ENCODE data around the gene PRDM12.
"Not testable (repeated sequence)": the region's sequence is repeated elsewhere in the genome, so short reads cannot be mapped to it uniquely, and the experiment has no call there.

PRDM12 gene

DNA sequence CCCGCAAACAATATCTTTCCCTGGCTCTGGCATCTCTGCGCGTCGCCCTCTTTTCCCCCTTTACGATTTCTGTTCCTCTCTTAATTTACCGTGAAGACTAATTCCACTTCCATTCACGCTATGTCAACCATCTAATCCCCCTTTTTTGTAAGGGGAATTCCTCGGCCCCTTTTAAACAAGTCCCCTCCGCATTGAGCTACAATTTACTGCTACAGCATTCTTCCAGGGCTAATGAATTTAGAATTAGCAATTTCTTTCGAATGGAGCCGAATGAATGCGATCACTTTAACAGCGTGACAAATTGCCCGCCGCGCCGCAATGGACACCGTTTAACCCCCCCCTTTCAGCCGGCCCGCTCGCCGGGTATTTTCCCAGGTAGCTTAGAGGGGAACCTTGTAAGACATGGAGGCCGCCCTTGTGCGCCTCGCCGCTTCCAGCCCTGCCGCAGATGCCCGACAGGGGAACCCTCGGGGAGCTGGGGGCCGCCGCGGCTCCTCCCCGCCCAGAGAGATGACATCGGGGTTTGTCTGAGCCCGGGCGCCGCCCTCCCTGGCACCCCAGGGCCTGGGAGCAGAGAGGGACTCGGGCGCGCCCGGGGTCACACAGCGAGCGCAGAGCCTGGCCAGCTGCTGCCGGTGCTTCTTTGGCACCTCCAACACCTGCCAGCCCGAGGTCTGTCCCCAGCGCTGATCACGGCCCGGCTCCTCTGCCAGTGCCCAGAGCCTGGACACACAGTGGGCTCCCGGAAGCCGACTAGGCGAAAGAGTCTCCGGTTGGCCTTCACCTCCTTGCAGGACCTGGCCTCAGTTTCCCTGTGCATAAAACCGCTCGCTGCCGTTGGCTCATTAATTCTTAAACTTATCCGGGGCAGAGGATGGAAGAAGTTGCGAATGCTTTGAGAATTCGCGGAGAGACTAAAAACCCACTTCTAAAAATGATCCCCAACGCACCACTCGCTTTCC is 1.3 kb downstream of the PRDM12 start:
- DNase-seq: no peak

GRCh38 chr9:130666393-130667119 is 2.2 kb downstream of the PRDM12 start:
- DNase-seq: no peak

DNA sequence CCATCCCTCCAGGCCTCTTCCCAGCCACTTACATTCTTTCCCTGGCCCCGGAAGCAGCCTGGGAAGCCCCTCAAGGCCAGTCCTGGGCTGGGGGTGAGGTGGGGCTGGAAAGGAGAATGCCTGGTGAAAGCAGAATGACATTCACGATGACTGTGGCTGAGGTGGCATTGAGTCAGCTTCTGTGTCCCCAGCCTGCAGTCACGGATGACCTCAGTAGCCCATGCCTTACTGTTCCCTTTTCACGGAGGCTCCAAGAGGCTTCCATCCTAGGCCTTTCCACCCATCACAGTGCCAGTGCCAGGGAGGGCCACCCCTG is 2.7 kb downstream of the PRDM12 start:
- DNase-seq: peak in 1 of 2 donors; percentile 32

- DNase-seq: no peak
Measured at GRCh38 chr9:130668196-130668595, 3.8 kb downstream of the PRDM12 start.

DNA sequence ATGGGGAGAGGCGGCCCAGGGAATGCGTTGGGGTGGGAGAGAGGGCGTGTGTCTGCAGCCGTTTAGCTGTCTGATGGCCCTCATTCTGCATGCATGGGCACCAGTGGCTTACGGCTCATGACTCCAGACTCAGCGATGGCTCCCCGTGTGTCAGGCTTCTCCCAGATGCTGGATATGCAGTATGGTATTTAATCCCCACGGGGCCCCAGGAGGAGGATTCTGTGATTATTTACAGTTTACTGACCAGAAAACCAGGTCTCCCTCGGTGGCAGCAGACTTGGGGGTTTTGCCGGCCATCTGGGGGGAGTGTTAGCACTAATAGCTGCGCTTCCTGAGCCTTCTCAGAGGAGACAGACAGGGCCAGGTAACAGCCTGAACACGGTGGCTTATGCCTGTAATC is 4.3 kb downstream of the PRDM12 start:
- no peak for DNase-seq

DNA sequence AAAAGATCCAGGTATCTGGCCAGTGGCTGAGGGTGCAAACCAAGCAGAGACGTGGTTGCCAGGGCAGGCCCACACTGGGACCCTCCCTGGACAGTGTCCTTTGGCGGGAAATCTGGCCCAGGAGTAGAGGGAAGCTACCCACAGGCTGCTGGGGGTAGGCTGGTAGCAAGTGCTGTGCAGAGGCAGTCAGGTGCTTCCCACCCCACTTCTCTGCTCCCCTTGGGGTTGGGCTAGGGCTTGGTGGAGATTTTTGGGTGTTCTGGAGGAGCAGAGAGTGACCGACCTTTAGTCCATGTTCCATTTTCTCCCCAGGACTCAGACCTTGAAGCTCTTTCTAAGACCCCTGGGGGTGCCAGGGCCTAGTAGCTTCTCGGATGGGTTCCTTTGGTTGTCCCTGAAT is 5.6 kb downstream of the PRDM12 start:
- DNase-seq: no peak

DNA sequence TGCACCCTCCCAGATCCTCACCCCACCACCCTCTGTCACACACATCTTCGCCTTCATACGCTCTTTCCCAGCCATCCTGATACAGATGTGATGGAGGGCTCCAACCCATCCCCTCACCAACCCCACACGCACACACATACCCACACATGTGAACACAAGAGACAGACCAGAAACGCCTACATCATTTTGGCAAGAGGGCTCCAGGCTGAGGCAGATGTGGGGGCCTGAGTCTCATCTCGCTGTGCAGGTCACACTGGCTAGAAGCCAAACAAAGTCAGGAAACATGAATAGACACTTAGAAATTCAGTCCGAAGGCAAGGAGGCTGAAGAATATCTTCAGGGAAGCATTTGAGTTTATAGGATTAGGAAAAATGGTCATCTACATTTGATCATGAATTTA is 6.2 kb downstream of the PRDM12 start:
- DNase-seq: no peak

DNA sequence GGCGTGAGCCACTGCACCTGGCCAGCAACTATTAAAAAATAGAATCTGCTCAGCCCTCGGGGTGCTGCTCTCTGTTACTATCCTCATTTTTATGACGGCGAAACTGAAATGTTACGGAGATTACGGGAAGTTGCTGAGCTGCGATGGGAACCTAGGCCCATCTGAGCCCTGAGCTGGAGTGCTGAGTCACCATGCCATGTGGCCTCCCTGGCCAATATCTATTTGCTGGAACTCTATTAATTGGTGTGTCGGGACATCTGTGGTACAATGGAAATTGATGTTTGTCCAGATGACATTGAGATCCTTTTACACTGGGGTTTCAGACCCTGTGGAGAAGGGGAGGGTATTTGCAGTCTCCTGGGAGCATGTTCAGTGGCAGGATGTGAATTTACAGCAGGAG is 8.1 kb downstream of the PRDM12 start:
- DNase-seq: no peak

- DNase-seq: no peak
Measured at GRCh38 chr9:130672933-130673615, 8.7 kb downstream of the PRDM12 start.

- no peak for DNase-seq
Measured at GRCh38 chr9:130675396-130675795, 11.0 kb downstream of the PRDM12 start.

DNA sequence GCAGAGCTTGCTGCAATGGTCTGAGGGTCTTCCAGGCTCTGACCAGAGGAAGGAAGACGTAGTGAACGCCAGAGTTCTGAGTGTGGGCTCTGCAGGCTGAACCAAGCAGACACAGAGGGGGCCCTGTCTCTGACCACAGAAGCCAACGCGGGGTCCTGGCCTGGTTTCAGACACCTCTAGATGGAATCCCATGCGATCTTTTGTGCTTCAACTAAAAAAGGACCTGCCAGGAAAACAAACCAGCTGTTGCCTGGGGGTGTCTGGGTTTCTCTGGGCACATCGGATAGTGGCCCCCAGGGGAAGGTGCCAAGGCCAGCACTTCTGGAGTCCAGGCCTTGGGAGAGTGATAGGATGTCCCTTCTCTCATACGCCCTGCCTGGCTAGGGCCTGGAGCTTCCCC is 12.9 kb downstream of the PRDM12 start:
- DNase-seq: no peak

- peak; percentile 78 to 83 for DNase-seq
Measured at GRCh38 chr9:130680836-130681768, 16.7 kb downstream of the PRDM12 start.

GRCh38 chr9:130681769-130682420 is 17.5 kb downstream of the PRDM12 start:
- no peak for DNase-seq

- DNase-seq: peak; percentile 68 to 79
Measured at GRCh38 chr9:130682421-130683121, 18.2 kb downstream of the PRDM12 start.

GRCh38 chr9:130685104-130685503 is 20.7 kb downstream of the PRDM12 start:
- DNase-seq: no peak

- not testable (repeated sequence) for DNase-seq
Measured at GRCh38 chr9:130685945-130686344, 21.6 kb downstream of the PRDM12 start.

DNA sequence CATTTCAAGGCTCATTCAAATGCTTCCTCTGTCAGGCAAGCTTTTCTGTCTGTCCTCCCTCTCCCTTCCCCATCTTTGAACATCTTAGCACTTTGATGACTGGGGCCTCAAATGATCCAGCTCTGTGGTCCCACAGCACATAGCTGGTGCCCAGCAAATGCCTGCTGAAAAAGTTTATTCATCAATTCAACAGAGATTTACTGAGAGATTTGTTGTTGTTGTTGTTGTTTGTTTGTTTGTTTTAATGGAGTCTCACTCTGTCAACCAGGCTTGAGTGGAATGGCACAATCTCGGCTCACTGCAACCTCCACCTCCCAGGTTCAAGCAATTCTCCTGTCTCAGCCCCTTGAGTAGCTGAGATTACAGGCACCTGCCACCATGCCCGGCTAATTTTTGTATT is 23.2 kb downstream of the PRDM12 start:
- DNase-seq: no peak

GRCh38 chr9:130688072-130688471 is 23.7 kb downstream of the PRDM12 start:
- no peak for DNase-seq

DNA sequence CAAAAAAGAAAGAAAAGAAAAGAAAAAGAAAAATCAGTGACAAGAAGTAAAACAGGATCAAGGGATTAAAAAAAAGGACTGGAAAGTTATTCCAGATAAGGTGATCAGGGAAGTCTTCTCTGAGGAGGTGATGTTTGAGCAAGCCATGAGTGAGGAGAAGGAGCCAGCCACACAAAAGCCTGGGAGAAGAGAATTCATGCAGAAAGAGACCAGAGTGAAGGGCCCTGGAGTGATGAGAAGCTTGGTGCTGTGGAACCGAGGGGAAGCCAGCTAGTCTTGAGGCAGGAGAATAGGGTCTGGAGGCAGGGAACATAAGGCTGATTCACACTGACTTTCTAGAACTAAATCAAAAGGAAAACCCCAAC is 25.2 kb downstream of the PRDM12 start:
- no peak for DNase-seq

GRCh38 chr9:130689937-130690700 is 25.7 kb downstream of the PRDM12 start:
- no peak for DNase-seq
